ENCODE results near the gene COL27A1. TPM values are rescaled to one million over a fixed set of nuclear protein-coding genes. Genes with fewer than 3 reads are reported as not detected.
"Not testable (repeated sequence)": the region's sequence is repeated elsewhere in the genome, so short reads cannot be mapped to it uniquely, and the experiment has no call there.

The COL27A1 gene
- total RNA-seq, 1 donor = 2.1 TPM

GRCh38 chr9:114184866-114185265 is 29.5 kb downstream of the COL27A1 start:
- no peak for TF ChIP-seq CTCF (IDR thresholded peaks at IDR 0.05; ENCODE audit: insufficient read depth, low read length)
- no peak overlapping the region for H3K4me3 ChIP-seq (ENCODE audit: low read depth, low read length)
- no peak for DNase-seq (ENCODE audit: low read depth)

- H3K4me3 ChIP-seq (ENCODE audit: low read depth, low read length) = no peak overlapping the region
- no peak for TF ChIP-seq CTCF (IDR thresholded peaks at IDR 0.05; ENCODE audit: insufficient read depth, low read length)
- no peak for DNase-seq (ENCODE audit: low read depth)
These were observed 30.5 kb downstream of the COL27A1 start for GRCh38 chr9:114185570-114186490.

DNA sequence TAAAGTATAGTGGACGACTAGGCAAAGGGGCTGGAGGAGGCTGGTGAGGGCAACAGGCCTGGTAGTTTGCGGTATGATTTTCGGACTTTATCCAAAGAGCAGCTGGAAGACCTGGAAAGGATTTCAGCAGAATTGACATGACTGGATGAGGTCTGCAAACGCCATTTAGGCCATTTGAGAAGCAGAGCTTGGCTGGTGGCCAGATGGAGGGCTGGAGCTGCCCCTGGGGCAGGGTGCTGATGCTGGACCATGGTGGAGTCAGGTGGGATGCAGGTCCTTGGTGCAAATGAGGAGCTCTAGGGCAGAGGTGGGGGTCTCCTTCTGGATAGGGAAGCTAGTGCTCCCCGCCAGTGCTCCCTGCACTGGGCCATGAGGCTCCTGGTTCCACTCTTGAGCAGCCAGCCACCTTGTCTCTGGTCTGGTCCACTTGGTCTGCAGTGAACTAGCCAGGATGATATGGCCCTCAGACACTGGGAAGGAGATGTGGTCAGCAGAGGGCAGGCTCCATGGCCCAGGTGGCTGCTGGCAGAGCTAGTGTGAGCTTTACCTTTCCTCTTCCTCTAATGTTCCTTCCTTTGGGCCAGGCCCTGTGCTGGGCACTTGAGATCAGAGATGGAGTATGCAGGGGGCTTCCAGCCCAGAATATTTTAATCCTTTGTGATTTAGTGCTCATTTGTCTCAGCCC is 31.4 kb downstream of the COL27A1 start:
- no peak overlapping the region for H3K4me3 ChIP-seq (ENCODE audit: low read depth, low read length)
- DNase-seq (ENCODE audit: low read depth) = no peak
- TF ChIP-seq CTCF (IDR thresholded peaks at IDR 0.05; ENCODE audit: insufficient read depth, low read length) = no peak

GRCh38 chr9:114187827-114188226 is 32.5 kb downstream of the COL27A1 start:
- DNase-seq (ENCODE audit: low read depth) = no peak
- no peak for TF ChIP-seq CTCF (IDR thresholded peaks at IDR 0.05; ENCODE audit: insufficient read depth, low read length)
- no peak overlapping the region for H3K4me3 ChIP-seq (ENCODE audit: low read depth, low read length)

GRCh38 chr9:114189823-114190562 is 34.7 kb downstream of the COL27A1 start:
- H3K4me3 ChIP-seq (ENCODE audit: low read depth, low read length) = no peak overlapping the region
- no peak for DNase-seq (ENCODE audit: low read depth)
- TF ChIP-seq CTCF (IDR thresholded peaks at IDR 0.05; ENCODE audit: insufficient read depth, low read length) = no peak

DNA sequence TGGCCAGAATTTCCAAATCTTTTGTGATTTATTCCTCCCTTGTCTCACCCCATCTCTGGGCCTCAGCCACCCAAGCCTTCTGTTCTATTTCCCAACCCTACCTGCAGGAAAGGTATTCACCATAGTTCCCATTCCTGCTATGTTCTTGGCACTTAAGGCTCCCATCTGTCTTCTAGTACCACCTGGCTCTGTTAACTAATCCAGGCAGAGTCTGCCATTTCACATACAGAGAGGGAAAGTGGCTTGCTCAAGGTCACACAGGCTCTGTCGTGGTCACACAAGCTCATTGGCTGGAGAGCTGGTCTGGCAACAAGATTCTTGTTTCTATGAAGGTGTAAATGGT is 35.2 kb downstream of the COL27A1 start:
- no peak for DNase-seq (ENCODE audit: low read depth)
- TF ChIP-seq CTCF (IDR thresholded peaks at IDR 0.05; ENCODE audit: insufficient read depth, low read length) = no peak
- H3K4me3 ChIP-seq (ENCODE audit: low read depth, low read length) = no peak overlapping the region

GRCh38 chr9:114191402-114191801 is 36.1 kb downstream of the COL27A1 start:
- DNase-seq (ENCODE audit: low read depth); H3K4me3 ChIP-seq (ENCODE audit: low read depth, low read length): not testable (repeated sequence)

Measured in fibroblast of the aortic adventitia (primary cell).